Fibroblast of the conjunctiva (primary cell): ENCODE measurements around the gene MARK3.

ENCODE experiments used
- DNase-seq: peaks from one replicate; pipeline ENCODE4 v3.0.0-alpha.2; 2010; ENCODE audit warnings: low read depth

MARK3 gene

DNA sequence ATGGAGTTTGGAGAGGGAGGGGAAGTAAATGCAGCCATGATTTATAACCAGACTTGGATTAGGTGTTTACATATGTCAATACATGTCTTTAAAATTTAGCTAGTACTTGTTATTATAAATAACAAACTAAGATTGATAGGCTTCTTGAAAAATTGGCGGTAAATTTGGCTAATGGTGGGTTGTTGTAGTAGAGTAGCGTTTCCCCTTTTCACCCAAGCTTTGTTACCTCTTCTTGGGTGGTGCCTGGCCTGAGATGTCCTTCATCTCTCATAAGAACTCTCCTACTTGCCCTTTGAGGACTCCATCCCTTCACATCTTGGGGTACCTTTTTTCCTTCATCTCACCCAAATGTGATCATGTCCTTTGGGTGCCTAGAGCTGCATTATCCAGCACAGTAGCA, 11.2 kb downstream of the MARK3 start:
- no peak for DNase-seq

DNA sequence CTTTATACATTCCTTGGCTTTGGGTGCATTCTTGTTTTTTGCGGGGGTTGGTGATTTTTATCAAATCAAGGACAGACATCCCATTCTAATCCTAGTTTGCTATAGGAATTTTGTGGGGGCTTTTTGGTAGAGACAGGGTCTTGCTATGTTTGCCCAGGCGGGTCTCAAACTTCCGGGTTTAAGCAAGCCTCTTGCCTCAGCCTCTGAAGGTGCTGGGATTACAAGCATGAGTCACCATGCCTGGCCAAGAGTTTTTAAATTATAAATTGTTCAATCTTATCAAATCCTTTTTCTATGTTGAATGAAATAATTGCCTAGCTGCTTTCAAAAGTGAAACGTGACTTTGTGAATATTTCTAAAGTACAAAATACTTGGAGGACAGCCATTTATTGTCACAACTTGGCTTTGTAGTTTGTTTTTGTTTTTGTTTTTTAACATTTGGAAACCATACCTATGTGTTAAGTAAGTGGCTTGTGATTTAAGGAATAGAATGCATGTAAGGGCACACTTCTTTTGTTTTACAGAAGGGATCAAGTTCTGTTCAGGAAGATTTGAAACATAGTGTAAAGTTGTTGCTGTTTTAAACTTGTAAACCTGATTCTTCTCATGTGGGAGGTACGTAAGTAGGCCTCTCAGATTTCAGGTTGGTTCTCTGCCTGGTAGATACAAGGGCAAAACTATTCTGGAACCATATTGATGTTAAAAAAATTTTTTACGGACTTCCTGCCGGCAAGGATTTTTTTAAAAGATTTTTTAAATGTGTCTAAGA, 13.4 kb downstream of the MARK3 start:
- no peak for DNase-seq

DNA sequence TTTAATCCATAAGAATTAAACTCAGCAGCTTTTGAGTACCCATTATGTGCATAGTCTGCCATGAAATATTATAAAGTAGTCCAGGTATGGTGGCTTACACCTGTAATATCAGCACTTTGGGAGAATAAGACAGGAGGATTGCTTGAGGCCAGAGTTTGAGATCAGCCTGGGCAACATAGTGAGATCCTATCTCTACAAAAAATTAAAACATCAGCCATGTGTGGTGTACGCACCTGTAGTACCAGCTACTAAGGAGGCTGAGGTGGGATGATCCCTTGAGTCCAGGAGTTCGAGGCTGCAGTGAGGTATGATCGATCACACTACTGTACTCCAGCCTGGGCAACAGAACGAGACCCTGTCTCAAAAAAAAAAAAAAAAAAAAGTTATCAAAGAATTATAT, 15.3 kb downstream of the MARK3 start:
- DNase-seq = no peak

DNA sequence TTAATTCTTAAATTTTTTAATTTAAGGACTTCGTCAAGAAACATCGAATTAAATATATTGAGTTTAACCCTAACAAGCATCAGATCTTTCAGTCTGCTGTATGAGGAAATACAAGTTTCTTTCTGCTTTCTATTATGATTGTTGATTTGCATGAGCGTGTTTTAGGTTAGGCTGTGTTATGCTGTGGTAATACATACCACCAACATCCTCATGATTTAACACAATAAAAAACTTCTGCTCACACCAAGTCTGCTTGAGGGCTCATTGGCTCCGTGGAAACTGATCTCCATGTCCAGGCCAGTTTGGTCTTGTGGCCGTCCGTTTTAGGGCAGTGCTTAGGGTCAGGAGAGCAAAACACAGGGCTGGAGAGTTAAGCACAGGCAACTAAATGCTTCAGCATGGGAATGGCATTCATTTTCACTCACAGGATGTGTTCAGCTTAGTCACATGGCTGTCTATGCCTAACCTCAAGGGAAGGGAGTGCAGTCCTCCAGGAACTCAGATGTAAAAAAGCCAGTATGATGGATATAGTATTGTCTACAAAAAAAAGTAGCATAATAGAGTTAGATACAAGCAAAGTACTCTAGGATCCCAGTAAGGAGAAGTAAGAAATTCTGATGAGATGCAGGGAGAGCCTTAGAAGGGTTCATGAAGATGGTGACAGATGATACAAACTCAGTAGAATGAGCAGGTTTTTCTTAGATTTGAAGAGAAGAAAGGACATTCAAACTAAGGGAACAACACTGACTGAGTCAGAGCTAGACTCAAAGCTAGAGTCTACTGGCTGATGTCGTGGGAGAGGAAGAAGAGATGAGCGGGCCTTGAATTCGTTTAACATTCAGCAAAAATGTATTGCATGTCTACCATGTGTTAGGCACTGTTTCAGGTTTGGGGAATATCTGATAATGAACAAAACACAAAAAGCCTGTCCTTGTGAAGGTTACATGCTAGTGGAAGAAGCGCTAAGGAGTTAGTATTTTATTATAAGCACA, 16.3 kb downstream of the MARK3 start:
- peak; percentile 46 for DNase-seq

DNA sequence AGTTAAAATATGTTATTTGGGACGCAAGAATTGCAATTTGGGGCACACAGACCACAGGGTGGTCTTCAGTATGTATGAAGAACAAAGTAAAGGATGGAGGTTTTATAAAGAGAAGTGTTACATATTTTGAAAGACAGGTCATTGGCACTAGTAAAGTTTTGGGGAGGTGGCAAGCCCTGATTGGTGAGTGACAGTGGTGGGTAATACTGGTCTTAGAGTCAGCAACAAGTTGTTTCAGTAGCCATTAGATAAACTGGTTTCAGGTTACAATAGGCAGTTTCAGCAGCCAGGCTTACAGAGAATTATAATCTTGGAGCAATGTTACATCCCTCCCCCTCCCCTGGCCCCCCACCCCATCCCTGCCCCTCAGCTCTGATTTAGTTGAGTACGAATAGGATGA, 17.5 kb downstream of the MARK3 start:
- DNase-seq = no peak

DNA sequence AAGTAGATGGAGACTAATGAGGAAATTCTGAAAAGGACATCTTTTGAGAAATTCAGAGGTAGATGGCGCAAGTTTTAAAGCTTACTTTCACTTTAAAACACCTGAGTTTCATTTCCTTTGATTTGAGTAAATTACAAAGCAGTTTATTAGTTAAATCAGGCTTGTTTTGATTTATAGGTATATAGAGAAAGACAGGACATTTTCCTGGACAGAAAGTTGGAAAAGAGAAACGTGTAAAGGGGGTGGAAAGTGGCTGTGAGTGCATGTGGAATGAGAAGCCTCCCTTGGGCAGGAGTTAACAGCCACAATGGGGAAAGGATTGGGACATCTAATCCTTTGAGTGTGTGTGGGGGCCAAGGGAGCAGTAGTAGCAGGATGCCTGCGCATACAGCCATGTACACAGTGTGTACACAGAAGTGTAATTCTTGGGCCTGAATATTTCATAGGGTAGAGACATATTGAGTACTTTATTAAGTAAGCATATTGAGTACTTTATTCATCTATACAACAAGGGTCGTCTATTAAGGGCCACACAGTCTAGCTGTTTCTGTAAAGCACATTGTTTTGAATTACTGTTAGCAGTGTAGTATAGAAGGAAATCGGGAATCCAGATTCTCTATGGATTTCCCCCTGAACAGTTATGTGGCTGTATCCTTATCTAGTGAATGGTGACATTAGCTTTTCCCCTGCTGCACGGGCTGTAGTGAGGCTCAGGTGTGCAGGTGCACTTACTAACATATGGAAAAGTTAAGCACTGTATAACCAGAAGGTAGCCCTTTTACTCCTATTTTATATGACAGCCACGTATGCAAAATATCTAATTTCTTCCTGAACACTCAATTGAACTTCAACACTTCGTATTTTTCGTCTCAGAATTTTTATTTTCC, 19.1 kb downstream of the MARK3 start:
- no peak for DNase-seq

DNA sequence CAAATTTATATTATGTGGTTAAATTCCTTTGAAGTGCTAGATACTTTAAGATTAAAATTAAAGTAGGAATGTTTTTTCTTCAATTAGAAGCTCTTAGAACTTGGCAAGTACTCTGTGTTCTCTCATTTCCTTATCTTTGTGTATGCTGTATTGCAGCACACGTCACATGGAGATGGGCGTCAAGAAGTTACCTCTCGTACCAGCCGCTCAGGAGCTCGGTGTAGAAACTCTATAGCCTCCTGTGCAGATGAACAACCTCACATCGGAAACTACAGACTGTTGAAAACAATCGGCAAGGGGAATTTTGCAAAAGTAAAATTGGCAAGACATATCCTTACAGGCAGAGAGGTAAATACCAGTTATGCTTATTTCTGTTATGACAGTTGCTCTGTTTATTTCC, 19.7 kb downstream of the MARK3 start:
- DNase-seq = no peak

DNA sequence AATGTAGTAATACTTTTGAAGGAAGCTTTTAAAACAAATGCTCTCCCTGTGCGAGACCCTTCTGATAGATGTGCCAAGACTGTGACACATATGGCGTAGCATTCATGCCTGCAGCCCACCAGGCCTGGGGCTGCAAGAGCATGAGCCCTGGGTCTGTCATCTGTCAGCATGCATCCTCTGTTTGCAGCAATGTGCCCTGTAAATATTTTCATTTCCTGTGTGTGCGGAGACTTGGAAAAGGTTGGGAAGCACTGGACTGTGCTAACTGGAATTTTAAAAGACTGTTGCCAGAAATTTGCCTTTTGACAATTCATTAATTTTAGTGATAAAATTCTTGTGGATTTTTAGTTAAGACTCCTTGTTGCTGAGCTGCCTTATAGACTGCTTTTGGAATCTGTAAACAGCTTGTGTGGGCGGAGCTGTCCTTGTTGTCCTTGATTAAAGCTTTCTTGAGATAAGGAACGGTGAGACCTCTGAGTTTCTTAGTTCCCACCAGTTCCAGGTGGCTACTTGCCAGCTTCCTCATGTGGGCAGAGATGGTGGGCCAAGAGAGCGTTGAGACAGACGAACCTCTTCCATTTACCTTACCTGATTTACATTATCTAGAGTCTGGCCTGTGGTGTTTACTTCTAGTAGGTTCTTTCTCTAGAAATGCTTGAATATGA, 23.4 kb downstream of the MARK3 start:
- DNase-seq = no peak

DNA sequence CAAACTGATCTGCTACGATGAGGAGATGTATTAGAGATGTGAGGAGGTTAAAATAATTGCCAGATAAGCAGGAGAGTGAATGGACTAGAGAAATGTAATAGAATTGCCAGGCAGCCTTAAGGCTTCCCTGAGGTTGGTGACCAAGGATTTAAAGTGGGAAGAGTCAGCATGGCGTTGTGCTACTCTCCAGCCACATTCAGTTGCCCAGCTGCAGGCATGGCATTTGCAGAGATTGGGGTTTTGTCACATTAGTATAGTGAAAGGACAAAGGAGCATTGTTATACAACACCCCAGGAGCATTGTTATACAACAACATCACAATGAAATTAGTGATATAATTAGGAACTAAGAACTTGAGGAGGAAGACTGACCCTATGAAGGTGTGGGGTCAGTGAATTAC, 31.7 kb downstream of the MARK3 start:
- no peak for DNase-seq

DNA sequence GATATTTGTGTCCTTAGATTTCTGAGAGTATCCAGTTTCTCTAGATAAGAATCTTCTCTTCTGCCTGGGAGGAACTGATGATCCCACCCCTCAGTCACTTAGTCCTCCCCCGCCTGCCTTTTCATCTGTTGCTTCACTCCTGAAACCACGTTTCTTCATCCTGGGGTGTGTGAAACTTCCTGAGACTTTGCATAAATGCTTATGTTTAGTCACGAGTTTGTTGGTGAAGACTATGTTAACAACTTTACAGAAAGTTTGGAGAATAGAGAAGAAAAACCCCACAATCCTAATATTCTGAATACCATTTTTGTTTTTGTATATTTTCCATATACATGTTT, 33.2 kb downstream of the MARK3 start:
- no peak for DNase-seq

DNA sequence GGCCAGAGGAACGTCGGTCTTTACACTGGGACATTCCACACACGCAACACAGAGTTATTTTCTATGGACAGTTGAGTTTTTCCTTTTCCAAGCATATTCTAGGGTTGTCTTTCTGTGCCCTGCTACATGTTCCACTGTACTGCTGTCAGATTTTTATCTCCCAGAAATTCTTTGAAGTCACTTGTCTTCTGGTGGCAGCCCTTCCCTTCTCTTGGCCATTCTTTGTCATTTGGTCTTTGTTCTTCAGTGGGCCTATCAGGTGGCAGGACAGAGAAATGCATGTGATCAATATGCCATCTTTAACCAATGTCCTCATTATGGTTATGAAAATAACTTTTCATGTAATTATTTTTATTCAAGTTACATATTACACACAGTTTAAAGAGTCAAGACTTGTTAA, 36.3 kb downstream of the MARK3 start:
- DNase-seq = no peak

DNA sequence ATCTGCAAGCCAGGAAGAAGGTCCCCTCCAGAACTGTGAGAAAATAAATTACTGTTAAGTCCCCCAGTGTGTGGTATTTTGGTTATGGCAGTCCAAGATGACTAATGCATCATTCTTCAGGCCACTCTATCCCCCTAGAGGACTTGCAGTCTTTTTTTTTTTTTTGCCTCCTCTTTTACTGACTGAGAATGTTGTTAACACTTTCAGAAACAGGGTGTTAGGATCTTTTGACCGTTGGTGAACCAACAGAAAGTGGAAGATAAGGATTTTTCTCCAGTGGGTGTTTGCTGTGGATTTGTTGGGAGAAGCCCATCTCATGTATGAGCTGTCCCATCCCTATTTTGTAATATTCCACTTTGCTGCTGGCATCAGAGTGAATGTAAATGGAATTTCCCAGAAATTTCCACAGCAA, 37.8 kb downstream of the MARK3 start:
- peak; percentile 53 for DNase-seq

DNA sequence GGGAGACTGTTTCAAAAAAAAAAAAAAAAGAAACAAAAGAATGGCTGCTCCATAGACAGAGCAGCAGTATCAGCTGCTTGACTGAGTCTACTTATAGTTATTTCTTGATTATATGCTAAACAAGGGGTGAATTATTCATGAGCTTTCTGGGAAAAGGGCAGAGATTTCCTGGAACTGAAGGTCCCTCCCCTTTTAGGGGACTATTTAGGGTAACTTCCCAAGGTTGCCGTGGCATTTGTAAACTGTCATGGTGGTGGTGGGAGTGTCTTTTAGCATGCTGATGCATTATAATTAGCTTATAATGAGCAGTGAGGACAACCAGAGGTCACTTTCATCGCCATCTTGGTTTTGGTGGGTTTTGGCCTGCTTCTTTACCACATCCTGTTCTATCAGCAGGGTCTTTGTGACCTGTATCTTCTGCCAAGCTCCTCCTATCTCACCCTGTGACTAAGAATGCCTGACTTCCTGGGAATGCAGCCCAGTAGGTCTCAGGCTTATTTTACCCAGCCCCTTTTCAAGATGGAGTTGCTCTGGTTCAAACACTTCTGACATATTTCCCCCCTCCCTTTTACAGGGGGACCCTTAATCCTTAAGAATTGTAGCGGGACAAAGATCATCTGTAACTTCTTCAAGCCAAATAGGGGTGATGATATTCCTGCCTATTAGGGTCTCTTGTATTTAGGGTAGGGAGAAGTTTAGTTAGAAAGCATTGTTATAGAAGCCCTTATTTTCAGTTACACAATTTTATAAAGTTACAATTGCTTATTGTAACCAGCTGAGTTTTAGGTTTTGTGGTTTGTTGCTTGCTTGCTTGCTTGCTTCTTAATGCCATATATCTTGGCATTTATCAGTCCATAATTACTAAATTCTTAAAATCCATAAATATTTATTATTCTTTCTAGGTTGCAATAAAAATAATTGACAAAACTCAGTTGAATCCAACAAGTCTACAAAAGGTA, 42.5 kb downstream of the MARK3 start:
- peak; percentile 47 for DNase-seq

DNA sequence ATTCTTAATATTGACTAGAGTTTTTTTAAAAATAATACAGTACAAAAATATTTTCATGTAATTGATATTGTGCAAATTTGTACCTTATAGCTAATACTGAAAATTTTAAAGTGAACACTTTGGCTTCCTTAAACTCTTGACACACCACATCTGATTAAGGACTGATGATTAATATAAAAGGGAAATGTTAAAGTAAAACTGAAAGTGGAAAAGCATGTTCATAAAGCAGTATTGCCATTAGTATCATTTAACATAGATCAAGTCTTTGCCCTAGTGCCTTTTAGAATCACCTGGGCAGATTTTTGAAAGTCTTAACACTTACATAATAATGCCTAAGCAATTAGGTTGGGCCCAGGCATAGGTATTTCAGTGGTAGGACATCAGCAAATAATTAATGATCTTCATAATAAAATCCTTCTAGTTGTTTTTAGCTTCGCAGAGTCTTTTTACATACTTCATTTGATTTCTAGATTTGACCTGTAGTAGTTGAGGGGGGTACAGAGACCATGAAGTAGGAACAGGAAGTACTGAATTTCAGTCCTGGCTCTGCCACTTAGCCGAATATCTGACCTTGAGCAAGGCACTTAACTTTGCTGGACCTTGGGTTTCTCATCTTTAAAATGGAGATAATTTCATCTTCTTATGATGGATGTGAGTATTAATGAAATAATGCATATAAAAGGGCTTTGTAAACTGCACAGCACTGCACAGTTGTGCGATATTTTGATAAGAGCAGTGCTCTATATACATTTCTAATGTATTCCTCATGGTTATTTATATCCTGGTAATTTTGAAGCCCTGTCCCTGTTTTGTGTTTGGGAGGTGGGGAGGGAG, 43.7 kb downstream of the MARK3 start:
- DNase-seq = no peak

DNA sequence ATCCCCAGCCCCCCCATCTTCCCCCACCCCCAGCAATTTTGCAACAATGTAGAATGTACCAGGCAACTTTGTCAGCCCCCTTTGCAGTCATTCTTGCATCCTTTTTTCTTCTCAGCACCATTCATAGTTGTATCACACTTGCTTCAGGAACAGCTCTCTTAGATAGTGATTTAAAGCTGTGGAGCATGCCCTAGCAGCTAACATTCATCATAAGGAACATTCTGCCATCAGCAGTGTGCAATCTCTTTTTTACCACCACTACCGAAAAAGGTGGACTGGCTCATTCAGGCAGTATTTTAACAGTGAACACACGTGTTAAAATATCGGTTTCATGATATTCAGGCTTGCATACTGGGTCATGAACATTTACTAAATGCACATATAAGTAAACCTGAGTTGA, 45.1 kb downstream of the MARK3 start:
- DNase-seq = no peak

DNA sequence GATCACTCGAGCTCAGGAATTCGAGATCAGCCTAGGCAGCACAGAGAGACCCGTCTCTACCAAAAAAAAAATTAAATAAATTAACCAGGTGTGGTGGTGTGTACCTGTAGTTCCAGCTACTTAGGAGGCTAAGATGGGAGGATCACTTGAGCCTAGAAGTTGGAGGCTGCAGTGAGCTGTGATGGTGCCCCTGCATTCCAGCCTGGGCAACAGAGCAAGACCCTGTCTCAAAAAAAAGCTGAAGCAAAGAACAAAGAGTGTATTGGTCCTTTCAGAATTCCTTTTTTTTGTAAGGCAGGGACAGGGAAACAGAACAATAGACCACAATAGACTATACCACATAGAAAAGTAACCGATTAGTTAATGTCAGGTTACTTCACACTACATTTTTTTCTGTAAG, 47.4 kb downstream of the MARK3 start:
- no peak for DNase-seq

DNA sequence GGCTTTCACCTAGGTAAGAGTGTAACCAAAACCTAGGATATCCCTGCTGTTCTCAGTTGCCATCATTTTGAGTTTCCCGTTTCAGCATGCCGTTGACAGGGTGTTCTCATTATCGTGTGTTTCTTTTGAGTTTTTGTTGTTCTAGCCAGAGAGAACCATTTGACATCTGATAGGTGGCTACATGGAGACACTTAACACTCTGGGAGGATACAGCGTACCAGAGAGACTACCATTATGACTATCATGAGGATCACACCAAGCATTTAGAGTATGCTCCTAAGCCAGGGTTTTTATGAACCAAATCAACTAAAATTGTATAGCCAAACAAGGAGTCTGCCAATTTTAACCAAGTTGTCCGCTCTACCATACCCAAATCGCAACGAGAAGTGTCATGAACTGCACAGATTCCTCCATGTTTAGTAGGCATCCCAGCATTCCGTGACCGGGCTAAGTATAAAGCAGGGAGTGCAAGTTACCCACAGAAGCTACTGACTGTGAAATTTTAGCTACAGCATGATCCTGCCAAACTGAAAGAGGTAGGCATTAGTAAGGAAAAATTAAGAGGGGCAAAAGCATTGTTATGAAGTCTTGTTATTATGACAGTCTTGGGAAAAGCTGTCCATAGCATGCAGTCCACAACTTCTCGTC, 48.8 kb downstream of the MARK3 start:
- no peak for DNase-seq

DNA sequence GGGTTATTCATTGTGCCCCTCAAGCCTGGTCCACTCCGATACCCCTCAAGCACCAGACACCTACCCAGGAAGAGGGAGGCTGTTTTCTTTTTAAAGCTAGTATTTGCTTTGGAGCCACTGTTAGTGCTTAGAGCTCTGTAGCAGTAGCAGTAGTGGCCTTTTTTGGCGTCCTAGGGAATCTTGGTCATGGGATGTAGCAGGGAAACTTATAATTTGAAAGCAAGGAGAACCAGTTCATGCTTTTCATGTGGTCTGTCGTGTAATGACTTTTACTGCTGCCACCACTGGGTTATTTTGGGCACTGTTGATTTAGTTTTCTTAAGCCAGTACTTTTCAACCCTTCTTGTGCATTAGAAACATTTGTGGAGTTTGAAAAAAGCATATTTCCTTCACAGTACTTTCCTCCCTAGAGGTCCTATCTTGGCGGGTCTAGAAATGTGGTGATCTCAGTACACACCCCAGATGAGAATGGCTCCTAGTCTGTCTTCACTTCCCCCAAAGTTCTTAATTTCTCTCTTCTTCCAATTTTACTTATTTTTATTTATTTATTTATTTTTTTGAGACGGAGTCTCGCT, 49.7 kb downstream of the MARK3 start:
- DNase-seq = no peak

DNA sequence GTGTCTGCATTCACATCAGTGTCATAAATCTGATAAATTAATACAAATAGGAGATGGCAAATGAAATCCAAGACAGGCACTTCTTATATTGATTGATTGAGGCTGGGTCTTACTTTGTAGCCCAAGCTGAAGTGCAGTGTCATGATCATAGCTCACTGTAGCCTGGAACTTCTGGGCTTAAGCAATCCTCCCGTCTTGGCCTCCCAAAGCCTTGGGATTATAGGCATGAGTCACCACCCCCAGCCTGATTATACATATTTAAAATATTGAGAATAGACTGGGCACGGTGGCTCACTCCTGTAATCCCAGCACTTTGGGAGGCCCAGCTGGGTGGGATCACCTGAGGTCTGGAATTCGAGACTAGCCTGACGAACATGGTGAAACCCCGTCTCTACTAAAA, 51.3 kb downstream of the MARK3 start:
- peak; percentile 26 for DNase-seq
